Tibial nerve (tissue), 4 donors: ENCODE results near the gene CD3G.

Experiments used
- CTCF ChIP-seq, 5 experiments: fragments of 200-600 bp in 3 of 5; fragments of 450-650 bp in 2 of 5; sonication (generic) in 3 of 5; IDR thresholded peaks; one replicate each; pipeline ENCODE4 v1.5.1; 2016 to 2019; ENCODE audit warnings: antibody characterized with exemption in 5 of 5, mild to moderate bottlenecking in 3 of 5, moderate library complexity in 2 of 5
- EP300 ChIP-seq, 2 donors: sonication (generic); formaldehyde crosslinking; IDR thresholded peaks; one replicate each; pipeline ENCODE4 v1.6.1; 2017; ENCODE audit warnings: antibody characterized with exemption in 2 of 2, mild to moderate bottlenecking in 1 of 2
- POLR2A ChIP-seq, 2 donors: fragments of 450-650 bp; IDR thresholded peaks; one replicate each; pipeline ENCODE4 v1.6.1; 2017; ENCODE audit warnings: antibody characterized with exemption in 2 of 2, mild to moderate bottlenecking in 2 of 2, moderate library complexity in 2 of 2

GRCh38 chr11:118383657-118384056 is 39.5 kb downstream of the CD3G start:
- TF ChIP-seq CTCF (IDR thresholded peaks at IDR 0.05) (no peak), POLR2A (IDR thresholded peaks at IDR 0.05) (no peak), EP300 (IDR thresholded peaks at IDR 0.05) (no peak)
